Skin epidermis (tissue), 12 donors: ENCODE measurements around the gene C2orf42.
A peak's percentile ranks its signal among the peaks of the same experiment; 100 is the strongest.
"Not testable (repeated sequence)": the region's sequence is repeated elsewhere in the genome, so short reads cannot be mapped to it uniquely, and the experiment has no call there.

ENCODE experiments used
- H3K27ac ChIP-seq, 21 experiments: fragments of 200-600 bp; sonication (generic) in 11 of 21; one replicate each; pipeline ENCODE4 v1.5.0; 2020; ENCODE audit warnings: mild to moderate bottlenecking in 3 of 21, inconsistent platforms in 2 of 21, moderate library complexity in 2 of 21
- H3K4me3 ChIP-seq, 7 experiments: fragments of 200-600 bp; sonication (generic) in 2 of 7; one replicate each; pipeline ENCODE4 v1.5.0; 2020; ENCODE audit warnings: inconsistent platforms in 2 of 7, mild to moderate bottlenecking in 2 of 7, moderate library complexity in 1 of 7

The C2orf42 gene

GRCh38 chr2:70115646-70116442 lies 75.0 kb downstream of the C2orf42 start:
- peak overlapping the region in 14 of 21 experiments; percentile 2 to 62 (median 42) for H3K27ac ChIP-seq
- no peak overlapping the region for H3K4me3 ChIP-seq

DNA sequence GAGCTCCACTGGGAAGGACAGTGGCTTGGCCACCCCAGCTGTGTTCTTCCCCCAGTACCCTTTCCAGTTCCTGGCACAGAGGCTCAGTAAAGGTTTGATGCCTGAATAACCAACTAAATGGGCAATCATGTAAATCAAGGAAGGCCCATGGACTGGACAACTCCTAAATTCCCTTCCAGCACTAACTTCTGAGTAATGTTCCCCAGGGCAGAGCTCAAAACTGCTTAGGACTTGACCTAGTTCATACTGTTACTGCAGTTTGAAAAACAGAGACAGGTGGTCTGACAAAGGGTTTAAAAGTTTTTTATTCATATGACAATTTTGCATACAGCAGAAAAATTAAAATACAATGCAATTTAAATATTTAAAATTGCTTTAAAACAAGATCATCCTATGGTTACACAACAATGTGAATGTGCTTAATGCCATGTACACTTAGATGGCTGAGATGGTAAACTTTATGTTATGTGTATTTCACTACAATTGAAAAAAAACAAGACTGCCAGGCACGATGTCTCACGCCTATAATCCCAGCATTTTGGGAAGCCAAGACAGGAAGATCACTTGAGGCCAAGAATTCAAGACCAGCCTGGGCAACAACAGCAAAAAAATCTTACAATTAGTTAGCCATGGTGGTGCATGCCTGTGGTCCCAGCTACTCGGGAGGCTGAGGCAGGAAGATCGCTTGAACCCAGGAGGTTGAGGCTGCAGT lies 77.3 kb downstream of the C2orf42 start:
- Histone ChIP-seq H3K4me3 (no peak overlapping the region), H3K27ac (no peak overlapping the region)

DNA sequence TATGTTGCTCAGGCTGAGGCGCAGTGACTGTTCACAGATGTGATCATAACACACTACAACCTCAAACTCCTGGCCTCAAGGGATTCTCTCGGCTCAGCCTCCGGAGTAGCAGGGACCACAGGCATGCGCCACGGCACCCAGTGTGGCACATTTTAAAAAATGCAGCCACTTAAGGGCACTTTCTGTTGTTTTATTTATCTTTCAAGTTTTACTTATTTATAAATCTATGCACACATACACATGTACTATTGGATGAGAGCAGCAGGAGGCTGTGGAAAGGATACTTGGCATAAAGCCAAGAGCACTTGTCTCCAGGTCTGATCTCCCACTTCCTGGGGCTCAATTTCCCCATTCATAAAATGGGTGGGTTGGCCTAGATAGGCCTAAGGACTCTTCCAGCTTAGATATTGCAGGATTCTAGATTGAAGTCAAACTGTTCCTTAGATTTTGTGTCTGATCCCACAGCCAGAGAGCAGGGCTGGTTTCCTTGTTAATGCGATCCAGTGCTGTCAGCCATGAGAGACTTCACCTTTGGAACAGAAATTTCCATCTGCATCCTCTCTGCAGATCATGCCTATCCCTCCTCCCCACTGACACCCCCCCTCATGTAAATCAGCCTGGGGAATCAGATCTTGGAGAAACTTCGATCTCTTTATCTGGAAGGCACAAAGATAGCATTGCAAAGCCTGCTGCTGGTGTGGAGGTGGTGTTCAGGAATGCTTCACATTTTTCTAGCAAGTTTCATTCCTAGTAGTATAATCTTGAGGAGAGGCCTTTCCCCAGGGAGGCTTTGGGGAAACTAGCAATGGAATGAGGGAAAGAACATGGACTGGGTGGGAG lies 78.8 kb downstream of the C2orf42 start:
- peak overlapping the region in 4 of 21 experiments; percentile 21 to 67 (median 49) for H3K27ac ChIP-seq

DNA sequence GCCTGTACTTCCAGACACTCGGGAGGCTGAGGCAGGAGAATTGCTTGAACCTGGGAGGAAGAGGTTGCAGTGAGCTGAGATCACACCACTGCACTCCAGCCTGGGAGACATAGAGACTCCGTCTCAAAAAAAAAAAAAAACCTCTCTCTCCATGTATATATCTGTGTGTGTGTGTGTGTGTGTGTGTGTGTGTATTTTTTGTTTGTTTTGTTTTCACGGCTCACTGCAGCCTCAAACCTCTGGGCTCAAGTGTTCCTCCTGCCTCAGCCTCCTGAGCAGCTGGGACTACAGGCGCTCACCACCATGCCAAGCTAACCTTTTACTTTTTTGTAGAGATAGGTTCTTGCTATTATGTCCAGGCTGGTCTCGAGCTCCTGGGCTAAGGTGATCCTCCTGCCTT lies 80.4 kb downstream of the C2orf42 start:
- H3K4me3 ChIP-seq, result not testable (repeated sequence)
- peak overlapping the region in 4 of 21 experiments; percentile 43 to 82 (median 66) for H3K27ac ChIP-seq

More for the DNA sequence above, 78.8 kb downstream of the C2orf42 start:
- no peak overlapping the region for H3K4me3 ChIP-seq

DNA sequence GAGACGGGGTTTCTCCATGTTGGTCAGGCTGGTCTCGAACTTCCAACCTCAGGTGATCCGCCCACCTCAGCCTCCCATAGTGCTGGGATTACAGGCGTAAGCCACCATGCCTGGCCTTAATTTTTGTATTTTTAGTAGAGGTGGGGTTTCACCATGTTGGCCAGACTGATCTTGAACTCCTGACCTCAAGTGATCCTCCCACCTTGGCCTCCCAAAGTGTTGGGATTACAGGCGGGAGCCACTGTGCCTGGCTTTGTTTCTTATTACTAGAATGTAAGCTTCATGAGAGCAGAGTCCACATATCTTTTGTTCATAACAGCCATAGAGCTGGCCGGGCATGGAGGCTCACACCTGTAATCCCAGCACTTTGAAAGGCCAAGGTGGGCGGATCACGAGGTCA lies 84.7 kb downstream of the C2orf42 start:
- peak overlapping the region in 1 of 21 experiments; percentile 85 for H3K27ac ChIP-seq

GRCh38 chr2:70104231-70105111 lies 86.3 kb downstream of the C2orf42 start:
- no peak overlapping the region for H3K4me3 ChIP-seq
- peak overlapping the region in 18 of 21 experiments; percentile 1 to 85 (median 52) for H3K27ac ChIP-seq

More for the DNA sequence above, 84.7 kb downstream of the C2orf42 start:
- not testable (repeated sequence) for H3K4me3 ChIP-seq

DNA sequence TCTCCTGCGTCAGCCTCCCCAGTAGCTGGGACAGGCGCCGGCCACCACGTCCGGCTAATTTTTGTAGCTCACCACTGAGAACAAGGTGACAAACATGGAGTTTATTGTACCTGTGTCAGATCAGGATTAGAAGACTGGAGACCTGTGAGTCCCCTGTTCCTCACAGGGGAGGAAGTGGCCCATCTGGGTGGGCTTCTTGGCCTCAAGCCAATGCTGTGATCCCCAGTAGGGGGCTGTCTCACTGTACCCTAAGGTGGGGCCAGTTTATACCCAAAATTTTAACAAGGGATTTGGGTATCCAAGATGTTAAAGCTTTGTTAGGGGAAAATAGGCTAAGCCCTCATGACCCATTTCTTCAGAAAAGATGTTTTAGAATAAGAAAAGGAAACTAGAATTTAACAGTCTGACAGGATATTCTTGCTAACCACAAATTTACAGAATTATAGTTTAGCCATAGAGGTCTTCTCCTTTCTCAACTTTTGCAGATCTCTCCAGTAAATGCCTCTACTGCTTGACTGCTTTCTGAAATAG lies 87.2 kb downstream of the C2orf42 start:
- peak overlapping the region in 17 of 21 experiments; percentile 1 to 85 (median 54) for H3K27ac ChIP-seq
- H3K4me3 ChIP-seq, result no peak overlapping the region

GRCh38 chr2:70102323-70102905 lies 88.4 kb downstream of the C2orf42 start:
- H3K4me3 ChIP-seq, H3K27ac ChIP-seq: not testable (repeated sequence)

- not testable (repeated sequence) for H3K27ac ChIP-seq, H3K4me3 ChIP-seq
Measured at GRCh38 chr2:70101686-70102085, 89.1 kb downstream of the C2orf42 start.

DNA sequence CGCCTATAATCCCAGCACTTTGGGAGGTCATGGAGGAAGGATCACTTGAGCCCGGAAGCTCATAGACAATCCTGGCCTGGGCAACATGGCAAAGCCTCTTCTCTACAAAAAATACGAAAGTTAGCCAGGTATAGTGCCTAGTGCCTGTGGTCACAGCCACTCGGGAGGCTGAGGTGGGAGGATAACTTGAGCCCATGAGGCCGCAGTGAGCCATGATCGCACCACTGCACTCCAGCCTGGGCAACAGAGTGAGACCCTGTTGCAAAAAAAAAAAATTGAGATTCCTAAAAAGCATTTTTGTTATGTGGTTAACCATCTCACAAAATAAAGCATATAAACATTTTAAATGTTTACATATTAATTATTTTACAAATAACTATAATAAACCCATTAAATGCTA lies 89.6 kb downstream of the C2orf42 start:
- H3K4me3 ChIP-seq, result no peak overlapping the region
- no peak overlapping the region for H3K27ac ChIP-seq
